Neuron (in vitro differentiated cells): ENCODE data around the gene MLST8.
"Not testable (repeated sequence)": the region's sequence is repeated elsewhere in the genome, so short reads cannot be mapped to it uniquely, and the experiment has no call there.

Experiments
- H2AFZ ChIP-seq: one replicate; pipeline ENCODE4 v1.6.1; 2013; ENCODE audit warnings: low read depth, mild to moderate bottlenecking, inconsistent platforms, low read length, moderate library complexity
- H3K27me3 ChIP-seq: one replicate; pipeline ENCODE4 v1.6.1; 2013; ENCODE audit warnings: low read length; ENCODE audit not compliant: insufficient read depth
- H3K36me3 ChIP-seq: one replicate; pipeline ENCODE4 v1.6.1; 2013; ENCODE audit warnings: low read length; ENCODE audit not compliant: insufficient read depth
- H3K4me1 ChIP-seq: one replicate; pipeline ENCODE4 v1.6.1; 2013; ENCODE audit warnings: low read length; ENCODE audit not compliant: insufficient read depth
- H3K4me3 ChIP-seq: 2 replicates; pipeline ENCODE4 v1.5.1; 2013; ENCODE audit warnings: mild to moderate bottlenecking, low read length, moderate library complexity
- H3K9me3 ChIP-seq: one replicate; pipeline ENCODE4 v1.6.1; 2013; ENCODE audit warnings: low read length

Gene MLST8

DNA sequence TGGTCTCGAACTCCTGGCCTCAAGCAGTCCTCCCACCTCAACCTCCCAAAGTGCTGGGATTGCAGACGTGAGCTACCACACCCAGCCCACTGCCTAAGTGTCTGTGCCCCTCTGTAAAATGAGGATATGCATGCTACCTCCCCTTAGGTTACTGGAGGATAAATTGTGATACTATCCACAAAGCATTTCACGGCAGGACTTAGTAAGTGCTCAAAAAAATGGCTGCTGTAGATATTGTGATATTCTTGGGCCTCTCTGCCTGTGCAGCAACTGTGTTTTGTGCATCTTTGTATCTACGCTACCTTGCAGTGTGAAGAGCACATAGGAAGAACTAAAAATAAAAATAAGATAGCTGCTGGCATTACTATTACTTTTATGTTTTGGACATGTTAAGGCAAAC is 7.0 kb upstream of the MLST8 start:
- Histone ChIP-seq H3K27me3 (no peaks in the 10 kb centered on the region), H3K4me3 (no peak overlapping the region), H3K9me3 (no peaks in the 10 kb centered on the region)

DNA sequence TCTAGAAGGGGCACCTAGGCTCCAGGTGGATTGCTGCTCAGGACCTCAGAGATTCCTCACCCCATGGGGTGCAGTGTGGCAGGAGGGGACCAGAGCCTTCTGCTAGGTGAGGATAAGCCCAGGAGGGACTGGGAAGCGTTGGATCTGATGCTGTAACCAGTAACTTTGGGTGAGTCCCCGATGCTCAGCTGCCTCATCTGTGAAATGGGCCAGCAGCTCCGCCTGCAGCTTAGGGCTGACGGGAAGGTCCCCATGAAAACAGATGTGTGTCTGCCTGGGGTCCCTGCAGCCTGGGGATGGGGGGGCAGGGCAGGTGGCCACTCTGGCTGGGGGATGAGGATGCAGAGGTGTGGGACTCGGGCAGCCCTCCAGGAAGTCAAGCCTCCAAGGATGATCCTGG is 6.2 kb upstream of the MLST8 start:
- Histone ChIP-seq H3K36me3 (no peaks in the 10 kb centered on the region), H3K9me3 (no peaks in the 10 kb centered on the region), H3K4me3 (no peak overlapping the region), H3K27me3 (no peaks in the 10 kb centered on the region), H3K4me1 (peaks cover 16% of the 10 kb centered on the region), H2AFZ (no peak overlapping the region)

More for the DNA sequence above, 7.0 kb upstream of the MLST8 start:
- Histone ChIP-seq H2AFZ (no peak overlapping the region), H3K4me1 (peaks cover 19% of the 10 kb centered on the region), H3K36me3 (no peaks in the 10 kb centered on the region)

DNA sequence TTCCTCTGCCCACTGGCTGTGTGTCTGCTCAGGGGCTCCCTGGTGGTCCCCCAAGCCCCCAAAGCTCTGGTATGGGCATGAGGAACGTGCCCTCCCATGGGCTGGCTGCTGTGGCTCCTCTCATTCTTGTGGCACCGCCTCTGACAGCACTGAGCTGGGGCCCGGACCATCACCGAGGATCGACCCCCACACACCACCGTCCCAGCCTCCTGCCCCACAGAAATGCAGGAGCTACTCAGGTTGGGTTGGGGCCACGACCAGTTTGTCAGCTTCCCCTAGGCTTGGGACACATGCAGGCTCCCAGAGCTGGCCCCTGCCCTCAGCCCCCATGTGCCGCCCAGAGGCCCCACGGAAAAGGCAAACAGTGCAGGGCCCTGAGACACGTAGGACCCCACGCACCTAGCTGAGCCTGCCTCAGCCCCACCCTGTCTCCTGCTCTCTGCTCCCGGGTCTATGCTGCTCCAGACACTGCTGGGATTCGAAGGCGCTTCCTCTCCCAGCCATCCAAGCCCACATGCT is 5.6 kb upstream of the MLST8 start:
- Histone ChIP-seq H3K27me3 (no peaks in the 10 kb centered on the region), H3K4me1 (peaks cover 13% of the 10 kb centered on the region), H3K4me3 (no peak overlapping the region), H2AFZ (no peak overlapping the region), H3K36me3 (no peaks in the 10 kb centered on the region), H3K9me3 (no peaks in the 10 kb centered on the region)

DNA sequence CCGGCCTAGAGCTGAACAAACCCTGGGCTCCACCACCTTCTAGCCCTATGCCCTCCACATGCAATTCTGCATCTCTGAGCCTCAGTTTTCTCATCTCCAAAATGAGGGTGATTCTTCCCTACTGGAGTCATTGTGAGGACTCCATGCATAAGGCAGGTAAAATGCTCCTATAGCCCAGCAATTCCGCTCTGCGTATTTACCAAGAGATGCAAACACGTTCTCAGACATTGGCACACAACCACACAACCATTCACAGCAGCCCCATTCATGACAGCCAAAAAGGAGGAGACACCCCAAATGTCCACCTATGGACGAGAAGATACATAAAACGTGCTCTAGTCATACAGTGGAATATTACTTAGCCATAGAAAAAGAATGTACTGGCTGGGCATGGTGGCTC is 4.9 kb upstream of the MLST8 start:
- no peaks in the 10 kb centered on the region for H3K27me3 ChIP-seq
- H3K4me3 ChIP-seq = no peak overlapping the region
- no peaks in the 10 kb centered on the region for H3K36me3 ChIP-seq
- peaks cover 9% of the 10 kb centered on the region for H3K4me1 ChIP-seq
- H3K9me3 ChIP-seq = no peaks in the 10 kb centered on the region
- H2AFZ ChIP-seq = no peak overlapping the region

DNA sequence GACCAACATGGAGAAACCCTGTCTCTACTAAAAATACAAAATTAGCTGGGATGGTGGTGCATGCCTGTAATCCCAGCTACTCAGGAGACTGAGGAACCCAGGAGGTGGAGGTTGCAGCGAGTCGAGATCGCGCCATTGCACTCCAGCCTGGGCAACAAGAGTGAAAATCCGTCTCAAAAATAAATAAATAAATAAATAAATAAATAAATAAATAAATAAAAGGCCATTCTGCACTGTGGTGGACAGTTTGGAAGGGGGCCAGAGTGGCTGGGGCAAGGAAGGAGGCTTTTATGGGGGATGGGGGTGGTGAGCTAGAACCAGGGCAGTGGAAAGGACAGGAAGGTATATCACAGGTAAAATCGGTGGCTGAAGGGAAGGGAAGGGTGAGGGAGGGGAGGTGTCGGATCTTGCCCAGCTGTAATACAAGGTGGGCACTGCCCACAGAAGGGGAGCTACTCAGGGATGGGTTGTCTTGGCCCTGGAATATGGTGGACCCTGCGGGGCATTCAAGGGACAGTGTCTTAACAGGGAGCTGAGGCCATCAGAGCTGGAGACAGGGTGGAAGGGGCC is 2.0 kb upstream of the MLST8 start:
- H3K4me3 ChIP-seq, H2AFZ ChIP-seq, H3K9me3 ChIP-seq, H3K27me3 ChIP-seq: not testable (repeated sequence)
- Histone ChIP-seq H3K36me3 (peaks cover 15% of the 10 kb centered on the region), H3K4me1 (peaks cover 11% of the 10 kb centered on the region)

DNA sequence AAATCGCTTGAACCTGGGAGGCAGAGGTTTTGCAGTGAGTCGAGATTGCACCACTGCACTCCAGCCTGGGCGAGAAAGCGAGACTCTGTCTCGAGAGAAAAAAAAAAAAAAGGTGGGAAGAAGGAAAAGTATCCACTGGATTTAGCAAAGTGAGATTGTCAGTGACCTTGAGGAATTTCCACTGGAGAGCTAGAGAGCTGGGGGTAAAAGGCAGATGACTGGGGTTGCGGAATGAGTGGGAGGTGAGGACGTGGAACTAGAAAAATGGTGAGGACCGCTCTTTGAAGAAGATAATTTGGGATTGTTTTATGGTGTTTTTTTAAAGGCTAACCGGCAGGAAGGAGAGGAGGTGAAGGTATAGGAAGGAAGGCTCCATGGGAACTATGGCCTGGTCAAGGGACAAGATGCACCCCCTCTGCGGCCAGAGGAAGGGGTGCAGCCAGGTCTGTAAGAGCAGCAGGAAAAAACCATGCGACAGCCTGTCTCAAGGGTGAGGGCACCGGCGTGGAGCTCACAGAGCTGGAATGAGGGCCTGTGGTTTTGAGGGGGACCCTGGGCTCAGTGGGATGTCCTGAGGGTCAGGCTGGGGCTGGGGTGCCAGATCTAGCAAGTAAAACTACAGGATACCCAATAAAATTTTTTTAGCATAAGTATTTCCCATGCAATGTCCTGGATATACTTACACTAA is 694 bp upstream of the MLST8 start:
- H3K9me3 ChIP-seq = no peaks in the 10 kb centered on the region
- H2AFZ ChIP-seq = peak overlapping the region; percentile 11
- H3K4me3 ChIP-seq = peak overlapping the region; percentile 85
- peaks cover 26% of the 10 kb centered on the region for H3K36me3 ChIP-seq
- H3K4me1 ChIP-seq = peaks cover 11% of the 10 kb centered on the region
- H3K27me3 ChIP-seq = no peaks in the 10 kb centered on the region

DNA sequence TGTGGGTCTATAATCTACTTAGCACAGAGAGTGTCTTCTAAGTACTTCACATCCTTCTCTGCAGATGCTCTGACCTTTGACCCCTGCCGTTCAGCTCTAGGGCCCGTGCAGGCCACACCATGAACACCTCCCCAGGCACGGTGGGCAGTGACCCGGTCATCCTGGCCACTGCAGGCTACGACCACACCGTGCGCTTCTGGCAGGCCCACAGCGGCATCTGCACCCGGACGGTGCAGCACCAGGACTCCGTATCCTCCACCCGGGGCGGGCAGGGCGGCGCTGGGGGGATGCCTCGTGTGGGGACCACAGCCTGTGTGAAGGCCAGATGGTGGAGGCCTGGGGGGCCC is 686 bp downstream of the MLST8 start:
- Histone ChIP-seq H3K4me1 (peaks cover 11% of the 10 kb centered on the region), H2AFZ (peak overlapping the region; percentile 11), H3K9me3 (no peaks in the 10 kb centered on the region), H3K4me3 (peak overlapping the region; percentile 85), H3K36me3 (peaks cover 33% of the 10 kb centered on the region), H3K27me3 (no peaks in the 10 kb centered on the region)

DNA sequence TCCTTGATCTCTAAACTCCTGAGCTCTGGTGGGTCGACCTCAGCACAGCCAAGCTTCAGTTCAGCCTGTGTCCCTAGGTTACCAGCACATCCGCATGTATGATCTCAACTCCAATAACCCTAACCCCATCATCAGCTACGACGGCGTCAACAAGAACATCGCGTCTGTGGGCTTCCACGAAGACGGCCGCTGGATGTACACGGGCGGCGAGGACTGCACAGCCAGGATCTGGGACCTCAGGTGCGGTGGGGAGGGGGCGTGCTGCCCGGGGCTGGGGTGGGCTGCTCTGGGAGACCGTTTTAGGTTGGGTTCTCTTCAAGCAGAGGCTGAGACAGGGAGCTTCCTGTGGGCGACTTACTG is 1.1 kb downstream of the MLST8 start:
- Histone ChIP-seq H3K36me3 (peaks cover 33% of the 10 kb centered on the region), H3K4me1 (peaks cover 11% of the 10 kb centered on the region), H3K9me3 (no peaks in the 10 kb centered on the region), H3K27me3 (no peaks in the 10 kb centered on the region), H2AFZ (no peak overlapping the region), H3K4me3 (peak overlapping the region; percentile 85)

DNA sequence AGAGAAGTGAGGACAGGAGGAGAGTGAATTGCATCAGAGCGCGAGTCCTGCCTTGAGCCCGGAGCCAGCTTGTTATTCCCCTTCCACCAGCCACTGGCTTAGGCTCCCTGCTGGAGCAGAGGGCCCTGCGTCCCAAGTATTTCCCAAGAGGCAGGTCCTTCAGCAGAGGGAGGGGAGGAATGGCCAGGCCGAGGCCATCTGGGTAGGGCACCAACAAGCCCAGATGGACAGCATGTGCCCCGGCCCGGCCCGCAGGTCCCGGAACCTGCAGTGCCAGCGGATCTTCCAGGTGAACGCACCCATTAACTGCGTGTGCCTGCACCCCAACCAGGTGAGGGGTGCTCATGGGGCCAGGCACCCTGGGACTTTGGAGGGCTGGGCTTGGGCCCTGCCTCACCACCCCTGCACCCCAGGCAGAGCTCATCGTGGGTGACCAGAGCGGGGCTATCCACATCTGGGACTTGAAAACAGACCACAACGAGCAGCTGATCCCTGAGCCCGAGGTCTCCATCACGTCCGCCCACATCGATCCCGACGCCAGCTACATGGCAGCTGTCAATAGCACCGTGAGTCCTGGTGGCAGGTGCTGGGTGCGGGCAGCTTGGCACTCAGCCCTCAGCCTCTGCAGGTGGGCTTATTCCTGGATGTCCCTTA is 1.7 kb downstream of the MLST8 start:
- H3K9me3 ChIP-seq = no peaks in the 10 kb centered on the region
- peaks cover 37% of the 10 kb centered on the region for H3K36me3 ChIP-seq
- no peak overlapping the region for H3K4me3 ChIP-seq
- peaks cover 11% of the 10 kb centered on the region for H3K4me1 ChIP-seq
- no peak overlapping the region for H2AFZ ChIP-seq
- no peaks in the 10 kb centered on the region for H3K27me3 ChIP-seq

DNA sequence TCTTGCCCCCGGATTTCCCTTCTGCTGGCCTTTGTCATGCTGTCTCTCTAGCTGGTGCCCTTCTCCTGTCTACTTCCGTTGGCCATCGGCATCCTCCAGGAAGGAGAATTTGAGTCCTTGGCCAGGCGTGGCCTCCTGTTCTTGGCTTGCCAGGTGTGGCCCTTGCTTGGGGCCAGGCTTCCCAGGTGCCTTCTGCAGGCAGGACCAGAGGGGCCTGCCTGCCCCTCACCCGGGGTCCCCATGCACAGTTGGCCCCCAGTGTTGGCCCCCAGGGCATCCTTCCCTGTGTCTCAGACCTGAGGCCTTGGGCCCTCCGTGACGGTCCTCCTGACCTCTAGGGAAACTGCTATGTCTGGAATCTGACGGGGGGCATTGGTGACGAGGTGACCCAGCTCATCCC is 2.6 kb downstream of the MLST8 start:
- H3K36me3 ChIP-seq = peaks cover 47% of the 10 kb centered on the region
- H3K4me1 ChIP-seq = peaks cover 18% of the 10 kb centered on the region
- no peaks in the 10 kb centered on the region for H3K27me3 ChIP-seq
- H2AFZ ChIP-seq = no peak overlapping the region
- no peak overlapping the region for H3K4me3 ChIP-seq
- H3K9me3 ChIP-seq = no peaks in the 10 kb centered on the region

DNA sequence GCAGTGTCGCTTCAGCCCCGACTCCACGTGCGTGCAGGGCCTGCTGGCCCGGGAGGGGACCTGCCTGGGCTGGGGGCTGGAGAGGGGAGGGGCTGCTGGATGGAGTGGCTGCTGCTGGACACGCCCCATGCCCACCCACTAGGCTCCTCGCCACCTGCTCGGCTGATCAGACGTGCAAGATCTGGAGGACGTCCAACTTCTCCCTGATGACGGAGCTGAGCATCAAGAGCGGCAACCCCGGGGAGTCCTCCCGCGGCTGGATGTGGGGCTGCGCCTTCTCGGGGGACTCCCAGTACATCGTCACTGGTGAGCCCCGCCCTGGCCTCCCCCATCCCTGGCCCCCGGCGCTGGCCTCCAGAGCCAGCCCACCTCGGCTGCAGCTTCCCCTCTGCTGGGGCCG is 3.1 kb downstream of the MLST8 start:
- Histone ChIP-seq H3K9me3 (no peaks in the 10 kb centered on the region), H3K27me3 (no peaks in the 10 kb centered on the region), H3K36me3 (peaks cover 47% of the 10 kb centered on the region), H3K4me3 (no peak overlapping the region), H3K4me1 (peaks cover 22% of the 10 kb centered on the region), H2AFZ (no peak overlapping the region)

DNA sequence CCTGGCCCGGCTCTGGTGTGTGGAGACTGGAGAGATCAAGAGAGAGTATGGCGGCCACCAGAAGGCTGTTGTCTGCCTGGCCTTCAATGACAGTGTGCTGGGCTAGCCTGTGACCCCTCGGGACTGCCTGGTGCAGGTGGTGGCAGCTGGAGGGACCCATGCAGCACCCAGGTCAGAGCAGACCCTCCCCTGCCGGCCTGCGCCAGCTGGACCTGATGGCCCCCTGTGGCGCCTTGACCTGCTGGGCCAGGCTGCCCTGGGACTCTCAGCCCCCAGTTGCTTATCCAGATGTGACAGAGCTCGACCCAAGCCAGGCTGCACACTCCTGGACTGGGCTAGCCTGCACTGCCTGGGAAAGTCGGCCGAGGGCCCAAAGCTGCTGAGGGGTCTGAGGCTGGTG is 3.5 kb downstream of the MLST8 start:
- H3K27me3 ChIP-seq = no peaks in the 10 kb centered on the region
- H3K36me3 ChIP-seq = peaks cover 47% of the 10 kb centered on the region
- no peak overlapping the region for H3K4me3 ChIP-seq
- H3K4me1 ChIP-seq = peaks cover 27% of the 10 kb centered on the region
- no peak overlapping the region for H2AFZ ChIP-seq
- H3K9me3 ChIP-seq = no peaks in the 10 kb centered on the region

DNA sequence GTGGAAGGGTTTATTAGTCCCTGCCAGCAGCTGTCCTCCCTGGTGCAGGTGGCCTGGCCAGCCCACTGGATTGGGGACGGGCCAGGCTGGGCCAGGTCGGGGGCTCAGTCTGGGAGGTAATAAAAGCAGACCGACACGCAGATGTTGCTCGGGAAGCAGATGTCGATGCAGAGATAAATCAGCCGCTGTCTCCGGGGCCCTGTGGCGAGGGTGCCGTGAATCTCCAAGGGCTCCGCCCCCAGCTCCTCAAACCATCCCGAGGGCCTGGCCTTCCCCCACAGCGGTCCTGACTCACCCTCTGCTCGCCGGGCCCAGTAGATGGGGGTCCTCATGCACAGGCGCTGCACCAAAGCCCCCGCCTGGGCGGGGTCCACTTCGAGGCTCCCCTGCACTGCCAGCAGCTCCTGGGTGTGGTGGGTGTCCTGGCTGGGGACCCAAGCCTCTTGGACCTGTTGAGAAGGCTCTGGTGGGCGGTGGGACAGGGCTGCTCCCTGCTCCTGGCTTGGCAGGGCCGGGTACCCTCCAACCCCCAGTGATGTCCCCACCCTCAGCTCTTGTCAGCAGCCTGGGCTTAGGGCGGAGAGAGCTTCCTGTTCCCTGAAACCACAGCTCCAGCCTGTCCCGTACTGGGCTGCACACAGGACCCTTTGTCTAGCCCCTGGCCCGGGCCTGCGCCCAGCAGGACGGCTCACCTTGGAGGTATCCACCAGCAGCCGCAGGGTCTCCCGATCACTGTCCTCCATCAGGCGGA is 4.2 kb downstream of the MLST8 start:
- Histone ChIP-seq H3K4me1 (peaks cover 27% of the 10 kb centered on the region), H3K4me3 (no peak overlapping the region), H3K27me3 (no peaks in the 10 kb centered on the region), H3K36me3 (peaks cover 47% of the 10 kb centered on the region), H3K9me3 (no peaks in the 10 kb centered on the region), H2AFZ (no peak overlapping the region)
